Activated CD4-positive, alpha-beta T cell treated with anti-CD3 and anti-CD28 coated beads for 24 hours (primary cell): ENCODE results near the gene TMEM30A.

Source experiments
- DNase-seq, 2 donors: peaks; one replicate each; pipeline ENCODE4 v3.0.0-alpha.2; 2020; ENCODE audit warnings: low read depth in 2 of 2

TMEM30A gene

GRCh38 chr6:75291744-75292143, 7.2 kb upstream of the TMEM30A start:
- no peak for DNase-seq

- no peak for DNase-seq
Observed at GRCh38 chr6:75291331-75291730, 6.7 kb upstream of the TMEM30A start.

GRCh38 chr6:75290136-75290945, 5.7 kb upstream of the TMEM30A start:
- DNase-seq = no peak

GRCh38 chr6:75288023-75288422, 3.4 kb upstream of the TMEM30A start:
- no peak for DNase-seq

GRCh38 chr6:75287424-75287823, 2.8 kb upstream of the TMEM30A start:
- DNase-seq = no peak

GRCh38 chr6:75286955-75287354, 2.4 kb upstream of the TMEM30A start:
- no peak for DNase-seq

GRCh38 chr6:75285283-75285639, 669 bp upstream of the TMEM30A start:
- no peak for DNase-seq

GRCh38 chr6:75283907-75284631, 523 bp downstream of the TMEM30A start:
- DNase-seq = peak in 1 of 2 donors; percentile 7

- DNase-seq = no peak
Observed at GRCh38 chr6:75282706-75283105, 1.9 kb downstream of the TMEM30A start.

- no peak for DNase-seq
Observed at GRCh38 chr6:75281653-75282052, 2.9 kb downstream of the TMEM30A start.

- DNase-seq = no peak
Observed at GRCh38 chr6:75280131-75280855, 4.3 kb downstream of the TMEM30A start.

- DNase-seq = no peak
Observed at GRCh38 chr6:75279418-75279817, 5.2 kb downstream of the TMEM30A start.

GRCh38 chr6:75278474-75279077, 6.0 kb downstream of the TMEM30A start:
- DNase-seq = no peak

GRCh38 chr6:75275067-75275466, 9.5 kb downstream of the TMEM30A start:
- DNase-seq = no peak

- DNase-seq = no peak
Observed at GRCh38 chr6:75273009-75273408, 11.6 kb downstream of the TMEM30A start.

GRCh38 chr6:75272145-75272840, 12.3 kb downstream of the TMEM30A start:
- DNase-seq = no peak

GRCh38 chr6:75268988-75269354, 15.6 kb downstream of the TMEM30A start:
- no peak for DNase-seq

- DNase-seq = no peak
Observed at GRCh38 chr6:75268121-75268987, 16.2 kb downstream of the TMEM30A start.

- no peak for DNase-seq
Observed at GRCh38 chr6:75267461-75267860, 17.1 kb downstream of the TMEM30A start.

GRCh38 chr6:75266716-75267291, 17.8 kb downstream of the TMEM30A start:
- no peak for DNase-seq
